Epithelial cell of esophagus (primary cell): Measurements from ENCODE around the gene PPP2R2D.
A peak's percentile ranks its signal among the peaks of the same experiment; 100 is the strongest.
"Not testable (repeated sequence)": the region's sequence is repeated elsewhere in the genome, so short reads cannot be mapped to it uniquely, and the experiment has no call there.

Source experiments
- DNase-seq: peaks from one replicate; pipeline ENCODE4 v3.0.0; 2010; ENCODE audit warnings: low read depth
- H3K4me3 ChIP-seq: 2 replicates; pipeline ENCODE4 v1.5.1; 2011; ENCODE audit warnings: mild to moderate bottlenecking, low read length, control low read depth
- CTCF ChIP-seq: IDR thresholded peaks from 2 replicates; pipeline ENCODE4 v1.5.1; 2011; ENCODE audit warnings: low read depth, mild to moderate bottlenecking, low read length, control low read depth, inconsistent platforms; ENCODE audit not compliant: insufficient read depth; ENCODE audit errors: missing control alignments

PPP2R2D gene

GRCh38 chr10:131915990-131916766, 15.4 kb downstream of the PPP2R2D start:
- H3K4me3 ChIP-seq: no peak overlapping the region
- no peak for DNase-seq
- TF ChIP-seq CTCF: no peak

GRCh38 chr10:131916767-131917160, 16.0 kb downstream of the PPP2R2D start:
- DNase-seq: not testable (repeated sequence)

GRCh38 chr10:131917496-131917895, 16.7 kb downstream of the PPP2R2D start:
- H3K4me3 ChIP-seq, DNase-seq: not testable (repeated sequence)

More at GRCh38 chr10:131916767-131917160, 16.0 kb downstream of the PPP2R2D start:
- H3K4me3 ChIP-seq: not testable (repeated sequence)

- DNase-seq, H3K4me3 ChIP-seq: not testable (repeated sequence)
Observed at GRCh38 chr10:131919461-131919860, 18.7 kb downstream of the PPP2R2D start.

- no peak for TF ChIP-seq CTCF
- no peak overlapping the region for H3K4me3 ChIP-seq
- DNase-seq: no peak
Observed at GRCh38 chr10:131920151-131920550, 19.3 kb downstream of the PPP2R2D start.

GRCh38 chr10:131920693-131921092, 19.9 kb downstream of the PPP2R2D start:
- TF ChIP-seq CTCF: no peak

GRCh38 chr10:131921184-131921583, 20.4 kb downstream of the PPP2R2D start:
- DNase-seq: peak; percentile 87
- no peak overlapping the region for H3K4me3 ChIP-seq
- no peak for TF ChIP-seq CTCF

More at GRCh38 chr10:131920693-131921092, 19.9 kb downstream of the PPP2R2D start:
- DNase-seq: no peak
- no peak overlapping the region for H3K4me3 ChIP-seq

GRCh38 chr10:131923038-131923756, 22.4 kb downstream of the PPP2R2D start:
- DNase-seq: no peak
- no peak overlapping the region for H3K4me3 ChIP-seq
- TF ChIP-seq CTCF: no peak
